ENCODE measurements around the gene GCDH. TPM values are rescaled to one million over a fixed set of nuclear protein-coding genes. Genes with fewer than 3 reads are reported as not detected.

The GCDH gene
- total and polyA plus RNA-seq, 3 donors from 2014 or later, result 11.0 to 32.1 (median 30.5) TPM

- Histone ChIP-seq H3K27me3 (no peaks in the 10 kb centered on the region), H3K4me3 (peak overlapping the region; percentile 78 to 82), H3K36me3 (ENCODE audit: low read depth, missing control alignments) (no peaks in the 10 kb centered on the region), H3K4me1 (peaks cover 4% of the 10 kb centered on the region), H3K9me3 (no peaks in the 10 kb centered on the region), H3K27ac (no peak overlapping the region)
- TF ChIP-seq CTCF (IDR thresholded peaks at IDR 0.05) (no peak), POLR2A (IDR thresholded peaks at IDR 0.05) (no peak)
- intact Hi-C loops (cut with DNase I; ENCODE audit: low total_unique reads), result no loop called here
- WGBS, 2 donors, result 0 to 4% methylated on average over 12 to 26 of the region's 26 CpGs
- no peak for DNase-seq
Measured at GRCh38 chr19:12891553-12892021, 627 bp downstream of the GCDH start.

DNA sequence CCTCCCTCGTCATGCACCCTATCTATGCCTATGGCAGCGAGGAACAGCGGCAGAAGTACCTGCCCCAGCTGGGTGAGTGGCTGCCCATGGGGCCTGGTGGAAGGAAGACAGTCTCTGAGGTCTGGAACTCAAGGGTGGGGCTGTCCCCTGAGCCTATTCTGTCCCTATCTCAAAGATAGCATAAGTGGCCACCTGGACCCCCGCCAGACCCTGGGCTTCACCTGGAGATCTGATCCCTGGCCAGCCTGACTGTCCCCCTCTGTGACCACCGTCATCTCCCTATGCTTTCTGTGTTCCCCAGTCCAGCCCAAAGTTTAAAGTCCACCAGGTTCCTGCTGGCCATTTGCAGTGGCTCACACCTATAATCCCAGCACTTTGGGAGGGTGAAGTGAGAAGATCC, 2.6 kb downstream of the GCDH start:
- H3K9me3 ChIP-seq, result no peaks in the 10 kb centered on the region
- H3K4me1 ChIP-seq, result peaks cover 4% of the 10 kb centered on the region
- DNase-seq, result no peak
- H3K36me3 ChIP-seq (ENCODE audit: low read depth, missing control alignments), result no peaks in the 10 kb centered on the region
- WGBS, 2 donors, result 90 to 96% methylated on average over 3 to 5 of the region's 5 CpGs
- no peak overlapping the region for H3K4me3 ChIP-seq
- no peak overlapping the region for H3K27ac ChIP-seq
- H3K27me3 ChIP-seq, result no peaks in the 10 kb centered on the region
- no peak for TF ChIP-seq CTCF (IDR thresholded peaks at IDR 0.05)
- TF ChIP-seq POLR2A (IDR thresholded peaks at IDR 0.05), result no peak
- intact Hi-C loops (cut with DNase I; ENCODE audit: low total_unique reads), result no loop called here

DNA sequence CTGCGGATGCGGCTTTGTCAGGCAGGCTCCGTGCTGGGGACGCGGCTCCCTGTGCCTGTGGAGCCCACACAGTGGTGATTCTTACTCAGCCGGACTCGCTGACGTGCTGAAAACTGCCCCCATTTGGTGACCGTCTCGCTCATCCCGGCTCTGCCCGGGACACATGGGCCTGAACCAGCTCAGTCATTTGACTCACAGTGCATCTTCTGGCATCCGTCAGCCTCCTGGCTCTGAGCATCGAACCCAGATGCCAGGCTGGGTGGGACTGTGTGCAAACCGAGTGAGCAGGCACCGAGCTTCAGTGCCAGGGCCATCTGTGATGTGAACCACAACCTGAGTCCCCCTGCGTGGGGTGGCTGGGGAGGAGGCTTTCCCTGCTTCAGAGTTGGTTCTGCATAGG, 5.5 kb downstream of the GCDH start:
- no peaks in the 10 kb centered on the region for H3K27me3 ChIP-seq
- no peaks in the 10 kb centered on the region for H3K9me3 ChIP-seq
- peaks cover 3% of the 10 kb centered on the region for H3K4me1 ChIP-seq
- no peak overlapping the region for H3K4me3 ChIP-seq
- no peak overlapping the region for H3K27ac ChIP-seq
- no peak for DNase-seq
- 93 to 98% methylated on average over 9 to 17 of the region's 17 CpGs for WGBS, 2 donors
- intact Hi-C loops (cut with DNase I; ENCODE audit: low total_unique reads), result no loop called here
- no peaks in the 10 kb centered on the region for H3K36me3 ChIP-seq (ENCODE audit: low read depth, missing control alignments)
- TF ChIP-seq POLR2A (IDR thresholded peaks at IDR 0.05) (no peak), CTCF (IDR thresholded peaks at IDR 0.05) (no peak)

GRCh38 chr19:12899891-12900518, 9.0 kb downstream of the GCDH start:
- no peak overlapping the region for H3K4me3 ChIP-seq
- intact Hi-C loops (cut with DNase I; ENCODE audit: low total_unique reads), result no loop called here

More at GRCh38 chr19:12899891-12900518, 9.0 kb downstream of the GCDH start:
- TF ChIP-seq POLR2A (IDR thresholded peaks at IDR 0.05), result no peak
- TF ChIP-seq CTCF (IDR thresholded peaks at IDR 0.05), result no peak
- Histone ChIP-seq H3K9me3 (no peaks in the 10 kb centered on the region), H3K27ac (no peak overlapping the region), H3K27me3 (no peaks in the 10 kb centered on the region), H3K36me3 (ENCODE audit: low read depth, missing control alignments) (no peaks in the 10 kb centered on the region), H3K4me1 (no peaks in the 10 kb centered on the region)
- 90 to 95% methylated on average over 9 to 10 of the region's 10 CpGs for WGBS, 2 donors
- no peak for DNase-seq
